ENCODE data around the gene ASPN.

ASPN gene

DNA sequence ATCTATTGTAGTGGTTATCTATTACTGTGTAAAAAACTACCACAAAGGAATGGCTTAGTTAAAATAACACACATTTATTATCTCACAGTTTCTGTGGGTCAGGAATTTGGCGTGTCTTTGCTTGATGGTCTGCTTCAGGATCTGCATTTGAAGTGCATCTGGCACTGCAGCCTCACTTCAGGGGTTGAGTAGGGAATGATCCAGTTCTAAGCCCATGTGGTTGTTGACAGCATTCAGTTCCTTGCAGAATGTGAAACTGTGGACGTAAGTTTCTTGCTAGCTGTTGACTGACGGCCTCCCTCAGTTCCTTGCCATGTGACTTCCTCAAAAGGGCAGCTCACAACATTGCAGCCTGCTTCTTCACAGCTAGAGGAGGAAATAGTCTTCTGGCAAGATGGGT, 75.8 kb downstream of the ASPN start:
- peak in 1 of 4 experiments; percentile 5 for DNase-seq

All from activated naive CD4-positive, alpha-beta T cell (primary cell).